Colon (tissue), 2 donors: ENCODE data around the gene SCAPER.
A peak's percentile ranks its signal among the peaks of the same experiment; 100 is the strongest.
"Not testable (repeated sequence)": the region's sequence is repeated elsewhere in the genome, so short reads cannot be mapped to it uniquely, and the experiment has no call there.

Experiments used
- FAIRE-seq: peaks from 2 replicates; lab custom pipeline; 2012; peaks lifted over from hg19 to GRCh38; lab: Jason Lieb, UNC
- donor health status: control.
- donor health status: control.

The SCAPER gene

GRCh38 chr15:76495487-76495886 lies 409.7 kb downstream of the SCAPER start:
- FAIRE-seq, result no peak

DNA sequence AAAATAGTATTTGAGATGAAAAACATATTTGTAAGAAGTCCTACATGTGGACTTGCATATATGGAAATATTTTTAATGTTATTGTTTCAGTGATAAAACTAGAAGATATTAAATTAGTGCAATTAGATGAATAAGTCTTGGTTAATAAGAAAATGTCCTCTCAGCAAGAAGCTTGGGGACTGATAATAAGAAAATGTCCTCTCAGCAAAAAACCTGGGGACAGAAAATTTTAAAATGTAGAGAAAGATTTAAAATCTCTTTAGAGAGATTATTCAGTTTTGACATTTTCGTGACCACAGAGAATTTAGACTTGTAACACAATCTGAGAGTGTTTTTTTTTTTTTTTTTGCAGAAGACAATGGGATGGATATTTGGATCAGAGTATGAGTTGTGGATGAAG lies 412.6 kb downstream of the SCAPER start:
- FAIRE-seq, result no peak

GRCh38 chr15:76483752-76484151 lies 421.4 kb downstream of the SCAPER start:
- no peak for FAIRE-seq

DNA sequence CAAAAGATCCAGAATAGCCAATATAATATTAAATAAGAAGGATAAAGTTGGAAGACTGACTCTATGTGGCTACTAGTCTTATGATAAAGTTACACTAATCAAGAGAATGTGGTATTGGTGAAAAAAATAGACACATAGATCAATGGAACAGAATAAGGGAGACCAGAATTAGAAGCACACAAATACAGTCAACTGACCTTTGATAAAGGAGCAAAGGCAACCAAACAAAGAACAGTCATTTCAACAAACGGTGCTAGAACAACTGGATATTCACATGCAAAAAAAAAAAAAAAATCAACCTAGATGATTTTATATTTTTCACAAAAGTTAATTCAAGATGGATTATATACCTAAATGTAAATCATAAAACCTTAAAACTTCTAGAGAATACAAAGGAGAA lies 422.1 kb downstream of the SCAPER start:
- no peak for FAIRE-seq

DNA sequence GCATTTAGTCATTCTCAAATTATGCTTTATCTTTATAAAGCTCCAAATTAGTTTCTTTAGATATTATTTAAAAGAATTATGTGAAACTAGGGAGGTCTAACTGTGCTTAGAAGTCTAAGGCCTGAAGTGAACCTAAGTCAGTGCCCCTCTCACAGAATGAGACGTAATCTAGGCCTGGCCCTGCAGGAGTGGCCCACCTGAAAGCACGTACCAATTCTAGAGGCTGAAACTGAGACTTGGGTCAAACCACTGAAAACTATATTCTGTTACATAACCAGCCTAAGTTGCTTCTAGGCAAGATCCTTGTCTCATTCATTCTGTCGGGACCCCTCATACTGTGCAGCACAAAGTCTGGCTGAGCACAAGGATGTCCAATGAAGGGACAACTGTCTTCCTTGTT lies 424.9 kb downstream of the SCAPER start:
- no peak for FAIRE-seq

GRCh38 chr15:76470691-76471090 lies 434.4 kb downstream of the SCAPER start:
- no peak for FAIRE-seq

DNA sequence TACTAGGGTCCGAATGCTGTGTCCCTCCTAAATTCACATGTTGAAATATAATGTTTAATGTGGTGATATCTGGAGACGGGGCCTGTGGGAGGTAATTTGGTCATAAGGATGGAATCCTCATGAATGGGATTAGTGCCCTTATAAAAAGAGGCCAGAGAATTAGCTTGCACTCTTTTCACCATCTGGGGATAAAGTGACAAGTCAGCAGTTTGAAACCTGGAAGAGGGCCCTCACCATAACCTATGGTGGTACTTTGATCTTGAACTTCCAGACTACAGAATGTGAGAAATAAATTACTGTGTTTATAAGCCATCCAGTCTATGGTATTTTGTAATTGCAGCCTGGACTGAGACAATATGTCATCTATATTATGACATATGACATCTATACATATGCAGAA lies 436.4 kb downstream of the SCAPER start:
- no peak for FAIRE-seq

DNA sequence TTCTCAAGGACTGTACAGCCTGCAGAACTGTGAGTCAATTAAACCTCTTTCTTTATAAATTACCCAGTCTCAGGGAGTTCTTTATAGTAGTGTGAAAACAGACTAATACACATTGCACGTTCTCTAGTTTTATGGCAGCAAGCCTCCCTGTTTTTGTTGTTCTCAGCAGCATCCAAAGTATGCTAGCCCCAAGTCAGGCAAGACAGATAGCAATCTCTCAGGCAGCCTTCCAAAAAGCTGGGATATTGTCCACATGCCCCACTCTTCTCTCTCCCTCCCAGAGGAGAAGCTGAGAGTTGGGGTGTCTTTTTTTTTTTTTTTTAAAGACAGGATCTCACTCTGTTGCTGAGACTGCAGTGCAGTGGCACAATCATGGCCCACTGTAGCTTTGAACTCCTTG lies 438.0 kb downstream of the SCAPER start:
- FAIRE-seq, result no peak

DNA sequence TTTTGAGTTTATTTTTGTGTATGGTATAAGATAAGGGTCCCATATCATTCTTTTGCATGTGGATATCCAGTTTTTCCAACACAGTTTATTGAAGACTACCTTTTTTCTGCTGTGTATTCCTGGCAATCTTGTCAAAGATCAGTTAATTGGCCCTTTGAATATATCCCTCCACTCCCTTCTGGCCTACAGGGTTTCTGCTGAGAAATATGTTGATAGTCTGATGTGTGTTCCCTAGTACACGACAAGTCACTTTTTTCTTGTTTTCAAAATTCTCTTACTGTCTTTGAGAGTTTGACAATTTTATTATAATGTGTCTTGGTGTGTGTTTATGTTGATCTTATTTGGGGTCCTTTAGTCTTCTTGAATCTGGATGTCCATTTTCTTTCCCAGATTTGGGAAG lies 439.4 kb downstream of the SCAPER start:
- FAIRE-seq, result no peak

- FAIRE-seq, result no peak
These were observed 440.9 kb downstream of the SCAPER start for GRCh38 chr15:76464247-76464646.

- no peak for FAIRE-seq
These were observed 444.3 kb downstream of the SCAPER start for GRCh38 chr15:76460871-76461270.

DNA sequence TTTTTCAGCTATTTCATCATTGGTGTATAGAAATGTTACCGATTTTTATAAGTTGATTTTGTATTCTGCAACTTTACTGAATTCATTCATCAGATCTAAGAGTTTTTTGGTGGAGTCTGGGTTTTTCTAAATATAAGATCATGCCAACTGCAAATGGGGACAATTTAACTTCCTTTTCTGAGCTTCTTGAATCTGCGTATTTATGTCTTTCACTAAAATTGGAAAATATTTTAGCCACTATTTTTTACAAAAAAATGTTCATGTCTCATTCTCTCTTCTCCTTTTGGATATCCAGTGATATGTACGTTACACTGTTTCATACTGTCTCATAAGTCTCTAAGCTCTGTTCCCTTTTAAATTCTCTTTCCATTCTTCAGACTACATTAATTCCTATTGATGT lies 444.8 kb downstream of the SCAPER start:
- FAIRE-seq, result no peak

DNA sequence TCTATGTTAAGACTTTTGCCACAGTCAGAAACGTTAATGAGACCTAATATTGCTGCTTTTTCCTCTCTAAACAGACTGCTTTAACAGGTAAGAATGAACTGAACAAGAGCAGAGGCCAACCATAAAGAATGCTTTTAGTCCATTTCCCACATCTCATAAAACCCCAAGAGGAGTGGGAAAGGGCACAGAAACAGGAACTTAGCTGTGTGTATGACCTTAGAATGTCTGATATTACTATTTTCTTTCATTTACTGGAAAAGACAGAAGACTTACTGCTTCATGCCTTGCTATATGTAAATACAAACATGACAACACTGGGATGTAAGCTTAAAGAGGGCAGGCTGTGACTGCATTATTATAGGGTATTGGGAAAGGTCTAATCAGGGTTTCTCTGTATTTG lies 453.6 kb downstream of the SCAPER start:
- FAIRE-seq, result no peak

- peak; percentile 78 for FAIRE-seq
These were observed 455.7 kb downstream of the SCAPER start for GRCh38 chr15:76449455-76449854.

DNA sequence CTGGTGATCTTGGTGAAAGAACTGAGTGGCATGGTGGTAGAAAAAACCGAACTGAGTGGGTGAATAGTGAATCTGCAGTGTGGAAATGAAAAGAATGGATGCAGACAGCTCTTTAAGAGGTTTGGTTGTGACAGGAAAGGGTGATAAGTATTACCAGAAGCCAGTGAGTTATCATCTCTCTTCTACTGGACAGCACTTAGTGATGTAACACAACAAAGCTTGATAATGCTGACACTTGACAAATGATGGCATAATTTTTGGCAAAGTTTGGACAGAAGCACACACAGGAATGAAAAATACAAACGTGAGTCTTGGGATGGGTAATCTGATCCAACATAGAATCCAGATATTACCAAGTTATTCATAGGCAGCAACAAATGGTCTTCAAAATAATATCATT lies 456.4 kb downstream of the SCAPER start:
- FAIRE-seq, result no peak

DNA sequence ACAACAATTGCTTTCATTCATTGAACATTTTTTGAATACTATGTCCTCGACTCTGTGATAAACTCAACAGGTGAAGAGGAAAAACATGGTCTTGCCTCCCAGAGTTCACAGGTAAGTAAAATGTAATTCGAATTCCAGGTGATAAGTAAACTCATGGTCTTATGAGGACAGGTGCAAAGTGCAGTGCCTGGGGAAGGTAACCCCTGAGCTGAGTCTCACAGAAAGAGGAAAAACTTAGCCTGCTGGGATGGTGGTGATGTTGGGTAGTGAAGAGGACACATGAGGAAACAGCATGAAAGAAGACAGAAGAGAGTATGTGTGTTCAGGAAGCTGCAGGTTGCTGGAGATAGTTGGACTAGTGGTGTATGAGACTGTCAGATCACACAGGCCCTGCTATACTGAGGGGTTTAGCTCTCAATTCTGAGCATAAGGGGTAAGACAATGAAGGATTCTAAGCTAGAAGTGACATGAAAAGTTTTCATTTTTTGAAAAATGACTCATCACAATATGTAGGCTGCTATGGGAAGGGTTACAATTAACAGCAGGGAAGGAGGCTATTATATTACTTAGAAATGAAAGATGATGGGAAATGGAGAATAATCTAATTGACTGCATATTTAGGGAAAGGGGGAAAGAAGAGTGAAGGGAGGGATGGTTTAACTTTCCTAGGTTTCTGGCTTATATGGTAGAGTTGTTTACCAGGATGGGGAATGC lies 457.3 kb downstream of the SCAPER start:
- no peak for FAIRE-seq

GRCh38 chr15:76440441-76440840 lies 464.7 kb downstream of the SCAPER start:
- FAIRE-seq, result no peak

DNA sequence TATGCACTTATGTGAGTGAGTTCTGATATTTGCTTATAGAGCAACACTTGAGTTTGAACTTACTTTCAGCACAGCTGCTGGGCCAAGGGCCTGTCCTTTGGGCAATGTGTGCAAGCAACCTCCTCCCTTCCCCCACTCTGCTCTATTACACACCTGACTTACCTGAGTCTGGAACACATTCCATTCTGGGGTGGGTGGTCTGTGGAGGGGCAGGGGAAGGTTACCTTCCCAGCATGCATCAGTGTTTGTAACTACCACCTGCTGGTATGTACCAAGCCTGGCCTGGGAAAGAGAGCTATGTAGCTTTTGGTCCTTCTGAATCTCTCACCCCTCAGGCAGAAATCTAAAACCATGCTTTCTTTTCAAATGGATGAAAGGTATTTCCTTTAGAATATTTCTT lies 465.6 kb downstream of the SCAPER start:
- no peak for FAIRE-seq

- FAIRE-seq, result no peak
These were observed 471.2 kb downstream of the SCAPER start for GRCh38 chr15:76433798-76434400.

GRCh38 chr15:76433036-76433435 lies 472.1 kb downstream of the SCAPER start:
- not testable (repeated sequence) for FAIRE-seq

DNA sequence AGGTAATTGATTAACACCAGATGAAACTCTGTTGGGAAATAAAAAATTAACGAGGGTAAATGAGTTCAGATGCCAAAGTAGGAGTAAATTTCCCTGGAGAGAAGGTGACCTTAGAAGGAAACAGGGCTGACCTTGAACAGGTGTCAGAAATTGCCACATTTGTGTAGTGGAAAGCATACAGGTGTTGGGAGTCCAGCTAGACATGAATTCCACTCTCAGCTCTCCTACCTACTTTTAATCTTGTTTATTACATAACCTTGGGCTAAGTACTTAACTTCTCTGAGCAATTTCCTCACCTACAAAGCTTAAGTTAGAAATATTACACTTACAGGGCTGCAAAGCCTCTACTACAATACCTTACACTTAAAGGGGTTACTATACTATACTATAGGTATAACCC lies 472.5 kb downstream of the SCAPER start:
- no peak for FAIRE-seq

- FAIRE-seq, result no peak
These were observed 473.2 kb downstream of the SCAPER start for GRCh38 chr15:76431971-76432370.

DNA sequence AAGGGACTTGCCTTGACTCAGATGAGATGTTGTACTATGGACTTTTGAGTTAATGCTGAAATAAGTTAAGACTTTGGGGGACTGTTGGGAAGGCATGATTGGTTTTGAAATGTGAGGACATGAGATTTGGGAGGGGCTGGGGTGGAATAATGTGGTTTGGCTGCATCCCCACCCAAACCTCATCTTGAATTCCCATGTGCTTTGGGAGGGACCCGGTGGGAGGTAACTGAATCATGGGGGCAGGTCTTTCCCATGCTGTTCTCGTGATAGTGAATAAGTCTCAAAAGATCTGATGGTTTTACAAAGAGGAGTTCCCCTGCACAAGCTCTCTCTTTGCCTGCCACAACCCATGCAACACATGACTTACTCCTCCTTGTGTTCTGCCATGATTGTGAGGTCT lies 474.4 kb downstream of the SCAPER start:
- FAIRE-seq, result not testable (repeated sequence)

- FAIRE-seq, result no peak
These were observed 475.5 kb downstream of the SCAPER start for GRCh38 chr15:76429661-76430060.
